Astrocyte of the hippocampus (primary cell): Measurements from ENCODE around the gene CASQ2.

Experiments
- DNase-seq: peaks from one replicate; pipeline ENCODE4 v3.0.0; 2011; ENCODE audit warnings: low read depth, low spot score

CASQ2 gene

DNA sequence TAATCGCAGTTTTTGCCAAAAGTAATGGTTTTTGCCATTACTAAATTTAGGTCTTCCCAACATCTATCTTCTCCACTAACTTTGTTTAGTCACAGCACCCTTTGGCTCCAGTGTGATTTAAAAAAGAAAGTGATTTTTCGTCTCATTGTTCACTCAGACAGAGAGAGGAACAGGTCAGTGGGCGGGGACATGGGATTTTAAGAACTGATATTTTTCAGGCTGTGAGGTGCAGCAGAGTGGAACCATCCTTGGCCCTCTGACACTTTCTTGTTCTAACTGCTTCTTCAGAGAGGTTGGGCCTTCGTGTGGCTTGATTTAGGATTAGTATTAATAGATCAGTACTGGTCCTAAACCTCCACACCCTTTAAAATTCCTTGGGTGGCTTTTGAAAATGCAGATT, 38.8 kb downstream of the CASQ2 start:
- DNase-seq, result no peak

- DNase-seq, result no peak
These were observed 40.2 kb downstream of the CASQ2 start for GRCh38 chr1:115728341-115728740.

DNA sequence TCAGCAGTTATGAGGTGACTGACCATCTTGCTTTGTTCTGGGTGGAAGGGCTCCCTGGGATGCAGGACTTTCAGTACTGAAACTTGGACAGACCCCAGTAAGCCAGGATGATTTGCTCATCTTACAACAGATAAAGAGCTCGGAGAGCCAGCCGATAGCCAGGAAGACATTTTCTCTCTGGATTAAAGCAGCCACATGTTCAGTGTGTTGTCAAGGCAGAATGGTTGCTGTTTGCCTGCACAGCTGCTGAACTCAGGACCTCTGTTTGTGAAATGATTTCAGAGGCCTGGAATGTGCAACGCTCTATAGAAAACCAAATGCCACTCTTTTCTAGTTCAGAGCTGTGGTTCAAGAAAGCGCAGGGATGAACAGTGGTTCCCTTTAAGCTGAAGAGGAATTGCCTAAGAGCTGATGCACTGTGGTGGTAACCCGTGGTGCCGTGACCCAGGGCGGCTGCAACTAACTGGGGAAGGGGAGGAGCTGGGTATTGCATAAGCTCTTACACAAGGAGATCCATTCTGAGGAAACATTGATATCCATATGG, 40.7 kb downstream of the CASQ2 start:
- DNase-seq, result peak; percentile 86

DNA sequence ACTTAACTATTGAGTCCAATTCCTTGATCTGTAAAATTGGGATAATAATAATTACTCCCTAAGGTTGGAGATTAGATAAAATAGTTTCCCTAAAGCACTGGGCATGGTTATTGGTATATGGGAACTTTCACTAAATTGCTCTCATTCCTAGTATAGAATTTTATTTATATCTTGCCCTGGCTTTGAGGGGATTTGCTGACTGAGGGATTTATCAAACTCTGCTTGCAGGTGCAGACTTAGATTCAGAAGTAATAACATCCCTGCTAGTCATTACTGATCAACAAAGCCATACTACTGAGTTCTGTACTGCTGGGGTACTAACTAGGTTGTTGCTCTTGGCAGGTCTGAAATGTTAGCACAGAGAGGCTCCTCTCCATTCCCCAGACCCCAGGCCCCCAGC, 41.9 kb downstream of the CASQ2 start:
- DNase-seq, result no peak

GRCh38 chr1:115726161-115726560, 42.4 kb downstream of the CASQ2 start:
- no peak for DNase-seq

DNA sequence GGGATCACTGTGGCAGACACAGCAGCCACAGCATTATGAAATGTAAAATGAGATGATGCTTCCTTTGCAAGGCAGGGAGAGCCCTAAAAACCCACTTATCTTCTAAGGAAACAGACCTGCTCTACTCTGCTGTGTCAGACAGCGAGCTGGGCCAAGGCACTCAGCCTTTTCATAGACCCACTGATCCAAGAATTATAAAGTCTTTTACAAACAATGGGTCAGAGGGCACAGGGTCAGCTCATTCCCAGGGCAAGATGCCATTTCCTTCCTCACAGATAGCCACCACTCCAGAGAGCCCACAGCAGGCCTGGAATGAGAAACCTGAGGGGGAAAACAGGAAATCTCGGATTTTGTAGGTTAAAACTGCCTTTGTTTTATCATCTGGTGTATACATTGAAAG, 42.9 kb downstream of the CASQ2 start:
- DNase-seq, result no peak

DNA sequence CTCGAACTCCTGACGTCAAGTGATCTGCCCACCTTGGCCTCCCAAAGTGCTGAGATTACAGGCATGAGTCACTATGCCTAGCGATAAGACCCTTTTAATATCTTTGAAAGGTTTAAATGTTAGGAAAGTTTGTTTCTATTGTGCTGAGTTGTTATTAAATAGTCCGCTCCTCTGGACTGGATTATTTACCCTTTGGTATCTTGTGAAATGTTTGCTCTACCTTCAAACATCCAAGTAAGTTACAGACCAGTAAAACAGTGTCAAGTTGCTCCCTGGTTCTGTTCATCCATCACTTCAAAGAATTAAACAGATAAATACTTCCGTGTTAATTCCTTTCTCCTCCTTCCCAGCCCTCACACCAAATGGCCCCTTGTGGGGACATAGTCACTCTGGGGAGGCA, 44.8 kb downstream of the CASQ2 start:
- no peak for DNase-seq

DNA sequence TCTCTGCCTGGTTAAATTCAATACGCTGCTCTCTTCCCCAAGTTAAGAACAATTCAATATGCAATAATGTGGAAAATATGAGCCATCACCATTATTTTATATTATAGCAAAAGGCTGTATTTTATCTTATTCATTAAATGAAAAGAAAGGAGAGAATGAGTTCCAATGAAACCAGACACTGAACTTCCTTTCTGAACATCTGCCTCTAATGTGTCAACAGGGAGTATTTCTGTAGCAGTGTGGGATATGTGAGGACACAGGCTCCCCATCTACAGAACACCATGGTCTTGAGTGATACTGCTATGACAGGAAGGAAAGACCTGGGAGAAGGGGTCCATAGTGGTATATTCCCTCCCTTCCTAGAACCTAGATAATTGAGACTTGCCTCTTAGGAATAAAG, 46.3 kb downstream of the CASQ2 start:
- no peak for DNase-seq

DNA sequence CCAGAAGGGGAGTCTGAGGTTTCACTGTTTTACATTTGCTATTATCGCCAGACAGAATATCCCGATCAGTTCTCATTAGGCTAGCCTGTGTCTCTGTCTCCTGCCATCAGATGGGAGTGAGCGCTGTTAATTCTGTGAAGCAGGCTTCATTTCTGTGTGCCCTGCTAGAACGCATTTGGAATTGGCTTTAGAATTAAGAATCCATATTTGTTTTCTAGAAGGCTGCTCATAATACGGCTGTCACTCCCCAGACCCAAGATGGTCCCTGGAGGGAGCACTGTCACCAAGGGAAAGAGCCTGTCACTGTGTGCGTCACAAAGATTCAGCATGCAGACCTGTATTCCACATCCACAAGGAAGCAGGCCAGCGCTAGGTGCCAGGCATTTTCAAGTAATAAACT, 49.2 kb downstream of the CASQ2 start:
- no peak for DNase-seq

DNA sequence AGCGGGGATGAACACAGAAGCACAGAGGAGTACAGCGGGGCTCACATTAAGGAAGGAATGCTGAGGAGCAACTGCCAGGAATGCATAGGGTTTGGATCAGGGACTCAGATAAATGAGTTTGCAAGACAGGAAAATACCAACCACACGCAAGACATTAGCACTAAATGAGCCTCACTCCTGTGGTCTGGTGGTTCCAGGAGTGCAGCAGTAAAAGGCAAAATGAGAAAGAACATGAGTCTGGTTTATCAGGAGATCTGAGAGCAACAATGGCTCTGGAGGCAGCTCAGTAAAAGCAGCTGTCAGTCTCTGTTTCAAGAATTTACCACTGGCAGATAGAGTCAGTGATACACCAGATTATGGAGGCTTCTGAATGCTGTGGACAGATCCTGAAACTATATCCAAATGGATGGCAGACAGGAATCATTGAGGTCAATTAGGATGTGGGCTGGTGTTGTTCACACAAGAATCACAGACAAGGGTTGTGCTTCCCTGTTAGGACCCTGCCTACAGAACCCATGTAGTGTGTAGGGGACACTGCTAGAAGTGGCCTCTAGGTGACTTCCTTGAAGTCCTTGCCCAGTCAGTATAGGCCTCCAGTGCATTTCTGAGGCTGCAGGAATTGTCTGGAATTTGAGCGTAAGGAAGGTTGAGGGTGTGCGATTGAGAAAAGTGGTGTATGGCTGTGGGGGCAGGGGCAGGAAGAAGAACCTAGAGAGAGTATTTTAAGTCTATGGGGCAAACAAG, 50.3 kb downstream of the CASQ2 start:
- DNase-seq, result peak; percentile 25

DNA sequence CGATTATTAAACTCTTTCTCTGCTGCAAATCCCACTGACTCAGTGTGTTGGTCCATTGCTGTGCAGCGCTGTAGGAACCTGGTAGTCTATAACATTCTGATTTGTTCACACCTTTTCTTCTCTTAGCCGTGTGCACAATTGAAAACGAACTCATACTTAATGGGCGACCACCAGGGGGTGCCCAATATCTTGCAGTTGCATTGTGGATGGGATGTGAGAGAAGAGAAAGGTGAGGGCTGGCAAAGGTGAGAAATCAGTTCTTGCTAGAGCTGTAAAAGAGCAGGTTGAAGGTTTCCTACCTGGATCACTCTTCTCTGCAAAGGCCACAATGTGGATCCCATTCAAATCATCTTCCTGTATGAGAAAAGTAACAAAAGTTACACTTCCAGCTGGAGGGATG, 51.0 kb downstream of the CASQ2 start:
- peak; percentile 65 for DNase-seq

GRCh38 chr1:115714572-115715141, 53.9 kb downstream of the CASQ2 start:
- DNase-seq, result no peak

GRCh38 chr1:115713906-115714305, 54.6 kb downstream of the CASQ2 start:
- DNase-seq, result no peak

DNA sequence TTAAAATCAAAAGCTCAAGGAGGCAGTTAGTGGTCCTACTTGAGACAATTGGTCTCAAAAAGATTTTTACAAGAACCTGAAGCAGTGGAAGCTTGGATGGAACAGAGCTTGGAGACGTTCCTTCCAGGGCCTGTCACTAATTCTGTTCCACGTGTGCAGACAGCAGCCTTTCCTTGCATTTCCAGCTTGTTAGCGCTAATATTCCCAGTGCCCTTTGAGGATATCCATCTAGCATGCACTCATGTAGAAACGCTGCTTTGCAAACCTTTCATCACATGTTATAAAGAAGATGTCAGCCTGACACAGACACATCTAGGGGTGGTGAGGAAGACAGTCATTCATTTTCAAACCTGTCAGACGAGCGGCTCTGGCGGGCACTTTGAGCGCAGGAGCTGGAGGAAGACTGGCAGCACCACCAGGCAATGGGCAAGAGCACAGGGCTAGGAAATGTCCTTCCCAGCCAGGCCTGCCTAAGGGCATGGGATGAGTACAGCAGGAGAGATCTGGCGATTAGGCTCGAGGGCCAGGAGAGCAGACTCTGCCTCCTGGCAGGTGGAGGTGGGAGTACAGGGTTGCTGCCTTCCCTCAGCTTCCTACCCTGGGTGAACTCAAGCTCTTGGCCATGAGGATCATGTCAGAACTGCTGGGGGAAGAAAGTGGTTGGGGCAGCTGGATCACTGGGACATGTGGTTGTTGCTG, 55.5 kb downstream of the CASQ2 start:
- DNase-seq, result no peak

GRCh38 chr1:115710859-115711624, 57.5 kb downstream of the CASQ2 start:
- no peak for DNase-seq

GRCh38 chr1:115706587-115707425, 61.7 kb downstream of the CASQ2 start:
- DNase-seq, result peak; percentile 81

GRCh38 chr1:115705963-115706362, 62.6 kb downstream of the CASQ2 start:
- DNase-seq, result no peak

GRCh38 chr1:115705085-115705951, 63.2 kb downstream of the CASQ2 start:
- DNase-seq, result no peak

- no peak for DNase-seq
These were observed 65.6 kb downstream of the CASQ2 start for GRCh38 chr1:115702959-115703358.

DNA sequence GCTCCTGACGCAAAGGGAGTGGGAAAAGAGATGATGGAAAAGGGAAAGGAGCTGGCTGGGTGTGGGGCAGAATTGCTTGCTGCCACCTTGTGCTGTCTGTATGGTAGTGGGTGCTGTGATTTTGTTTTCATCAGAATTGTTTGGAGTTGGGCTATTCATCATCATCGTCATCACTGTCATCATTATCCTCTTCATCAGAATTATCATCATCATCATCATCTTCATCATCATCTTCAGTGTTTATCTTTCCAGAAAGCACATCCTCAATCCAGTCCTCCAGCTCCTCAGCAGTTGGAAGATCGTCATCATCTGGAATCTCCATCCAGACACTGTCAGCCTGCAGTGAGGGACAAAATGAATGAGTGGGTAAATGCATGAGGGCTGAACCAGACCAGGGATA, 67.4 kb downstream of the CASQ2 start:
- no peak for DNase-seq
